ES-I3 (cell line): ENCODE data around the gene HDC.

Source experiments
- H3K36me3 ChIP-seq: 2 replicates; pipeline ENCODE4 v1.6.1; 2013; ENCODE audit warnings: mild to moderate bottlenecking, low read length, control low read depth, moderate library complexity; ENCODE audit not compliant: insufficient read depth
- H3K4me1 ChIP-seq: 2 replicates; pipeline ENCODE4 v1.6.1; 2013; ENCODE audit warnings: mild to moderate bottlenecking, control low read depth, low read length; ENCODE audit not compliant: insufficient read depth
- H3K9ac ChIP-seq: 2 replicates; pipeline ENCODE4 v1.6.1; 2013; ENCODE audit warnings: low read depth, mild to moderate bottlenecking, low read length, moderate library complexity
- H3K9me3 ChIP-seq: 2 replicates; pipeline ENCODE4 v1.6.1; 2013; ENCODE audit warnings: mild to moderate bottlenecking, low read length, moderate library complexity; ENCODE audit not compliant: control insufficient read depth, insufficient read depth

HDC gene

GRCh38 chr15:50265620-50266019, at the start of gene HDC:
HDC (minus strand) TSS chr15:50265726; CDS start chr15:50265623, 103 bp downstream.
- Histone ChIP-seq H3K9ac (no peak within 1 kb of the TSS), H3K4me1 (no peaks in the 10 kb centered on the region), H3K9me3 (no peaks in the 10 kb centered on the region; the same call in 1 of the 2 replicates)

GRCh38 chr15:50312636-50313035, 47.1 kb upstream of the HDC start:
- H3K4me1 ChIP-seq: no peaks in the 10 kb centered on the region
- peaks cover 5% of the 10 kb centered on the region; the same call in 1 of the 2 replicates for H3K36me3 ChIP-seq
- H3K9me3 ChIP-seq: peaks cover 9% of the 10 kb centered on the region; the same call in 1 of the 2 replicates
- no peak overlapping the region for H3K9ac ChIP-seq

More at GRCh38 chr15:50265620-50266019, at the start of gene HDC:
- no peaks in the 10 kb centered on the region for H3K36me3 ChIP-seq

GRCh38 chr15:50307799-50308198, 42.3 kb upstream of the HDC start:
- Histone ChIP-seq H3K9me3 (peaks cover 14% of the 10 kb centered on the region; the same call in 1 of the 2 replicates), H3K9ac (no peak overlapping the region), H3K4me1 (no peaks in the 10 kb centered on the region), H3K36me3 (peaks cover 5% of the 10 kb centered on the region; the same call in 1 of the 2 replicates)

- Histone ChIP-seq H3K9me3 (peaks cover 14% of the 10 kb centered on the region; the same call in 1 of the 2 replicates), H3K9ac (no peak overlapping the region), H3K36me3 (peaks cover 14% of the 10 kb centered on the region), H3K4me1 (no peaks in the 10 kb centered on the region)
Measured at GRCh38 chr15:50304836-50305235, 39.3 kb upstream of the HDC start.

- Histone ChIP-seq H3K36me3 (peaks cover 10% of the 10 kb centered on the region), H3K9me3 (0 out of 2 replicates have a peak, but pooled peaks cover 4% of the 10 kb centered on the region), H3K4me1 (no peaks in the 10 kb centered on the region), H3K9ac (no peak overlapping the region)
Measured at GRCh38 chr15:50302581-50302980, 37.1 kb upstream of the HDC start.

- Histone ChIP-seq H3K36me3 (peaks cover 10% of the 10 kb centered on the region), H3K4me1 (no peaks in the 10 kb centered on the region), H3K9me3 (no peaks in the 10 kb centered on the region), H3K9ac (no peak overlapping the region)
Measured at GRCh38 chr15:50298340-50298739, 32.8 kb upstream of the HDC start.

- Histone ChIP-seq H3K9me3 (no peaks in the 10 kb centered on the region), H3K4me1 (no peaks in the 10 kb centered on the region), H3K9ac (no peak overlapping the region), H3K36me3 (peaks cover 5% of the 10 kb centered on the region)
Measured at GRCh38 chr15:50295966-50296365, 30.4 kb upstream of the HDC start.

- Histone ChIP-seq H3K36me3 (no peaks in the 10 kb centered on the region; the same call in 1 of the 2 replicates), H3K4me1 (no peaks in the 10 kb centered on the region), H3K9ac (no peak overlapping the region), H3K9me3 (no peaks in the 10 kb centered on the region)
Measured at GRCh38 chr15:50289749-50290148, 24.2 kb upstream of the HDC start.

- H3K4me1 ChIP-seq: no peaks in the 10 kb centered on the region
- H3K9me3 ChIP-seq: no peaks in the 10 kb centered on the region
- no peaks in the 10 kb centered on the region; the same call in 1 of the 2 replicates for H3K36me3 ChIP-seq
Measured at GRCh38 chr15:50287324-50288116, 22.0 kb upstream of the HDC start.

GRCh38 chr15:50281427-50281826, 15.9 kb upstream of the HDC start:
- no peak overlapping the region for H3K9ac ChIP-seq
- no peaks in the 10 kb centered on the region for H3K36me3 ChIP-seq
- H3K4me1 ChIP-seq: no peaks in the 10 kb centered on the region
- no peaks in the 10 kb centered on the region for H3K9me3 ChIP-seq

More at GRCh38 chr15:50287324-50288116, 22.0 kb upstream of the HDC start:
- no peak overlapping the region for H3K9ac ChIP-seq

- Histone ChIP-seq H3K9me3 (no peaks in the 10 kb centered on the region), H3K9ac (no peak overlapping the region), H3K4me1 (no peaks in the 10 kb centered on the region), H3K36me3 (no peaks in the 10 kb centered on the region)
Measured at GRCh38 chr15:50280271-50280670, 14.7 kb upstream of the HDC start.

- H3K36me3 ChIP-seq: no peaks in the 10 kb centered on the region
- no peaks in the 10 kb centered on the region for H3K9me3 ChIP-seq
- no peak overlapping the region for H3K9ac ChIP-seq
- H3K4me1 ChIP-seq: no peaks in the 10 kb centered on the region
Measured at GRCh38 chr15:50278496-50278895, 13.0 kb upstream of the HDC start.

- Histone ChIP-seq H3K36me3 (no peaks in the 10 kb centered on the region), H3K4me1 (no peaks in the 10 kb centered on the region), H3K9me3 (no peaks in the 10 kb centered on the region), H3K9ac (no peak overlapping the region)
Measured at GRCh38 chr15:50277370-50277769, 11.8 kb upstream of the HDC start.

GRCh38 chr15:50275908-50276307, 10.4 kb upstream of the HDC start:
- H3K9me3 ChIP-seq: no peaks in the 10 kb centered on the region
- H3K9ac ChIP-seq: no peak overlapping the region
- H3K4me1 ChIP-seq: no peaks in the 10 kb centered on the region
- no peaks in the 10 kb centered on the region for H3K36me3 ChIP-seq

- Histone ChIP-seq H3K9ac (no peak overlapping the region), H3K9me3 (no peaks in the 10 kb centered on the region)
Measured at GRCh38 chr15:50275091-50275490, 9.6 kb upstream of the HDC start.

More at GRCh38 chr15:50275091-50275490, 9.6 kb upstream of the HDC start:
- no peaks in the 10 kb centered on the region for H3K36me3 ChIP-seq
- H3K4me1 ChIP-seq: no peaks in the 10 kb centered on the region
